Measurements from ENCODE around the gene INPP5A.

INPP5A gene

DNA sequence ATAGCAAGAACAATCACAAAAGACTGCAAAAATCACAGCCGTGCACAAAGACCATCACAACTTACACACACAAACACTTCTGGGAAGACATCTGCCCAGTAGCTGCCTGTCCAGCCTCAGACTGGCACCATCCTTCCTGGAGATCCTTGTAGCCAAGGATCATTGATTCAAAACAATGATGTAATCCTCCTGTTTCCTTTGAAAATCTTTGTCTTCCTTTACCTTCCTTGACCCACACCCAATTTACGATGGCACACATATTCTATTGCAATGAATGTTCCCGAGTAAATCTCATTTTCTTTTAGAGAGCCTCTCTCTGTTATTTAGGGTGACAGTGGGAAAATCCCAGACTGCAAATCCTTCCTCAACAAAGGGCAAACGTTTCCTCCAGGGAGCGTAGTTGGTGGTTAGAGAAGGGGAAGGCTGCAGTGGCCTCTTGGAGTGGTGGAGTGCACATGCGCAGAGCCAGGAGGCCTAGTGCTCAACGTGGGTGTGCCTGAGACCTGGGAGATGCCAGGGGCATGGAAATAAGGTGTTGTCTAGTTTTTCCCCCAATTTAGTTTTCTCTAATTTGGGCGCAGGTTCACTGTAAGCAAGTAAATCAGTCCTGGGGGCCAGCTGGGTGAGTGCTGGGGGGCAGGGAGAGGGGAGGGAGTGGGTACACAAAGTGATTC is 3.1 kb upstream of the INPP5A start:
- H3K9me3 ChIP-seq (ENCODE audit: control insufficient read depth, insufficient read depth, low read length) = no peaks in the 10 kb centered on the region
- H4K20me1 ChIP-seq (ENCODE audit: control insufficient read depth, insufficient read depth, low read depth, low read length) = no peaks in the 10 kb centered on the region
- H3K4me1 ChIP-seq (ENCODE audit: control insufficient read depth, low read length) = peaks cover 16% of the 10 kb centered on the region
- no peak overlapping the region for H3K27ac ChIP-seq (ENCODE audit: low read depth, low read length)
- no peaks in the 10 kb centered on the region for H3K36me3 ChIP-seq (ENCODE audit: control insufficient read depth, low read length)
- H3F3A ChIP-seq (ENCODE audit: control insufficient read depth, insufficient read depth) = no peaks in the 10 kb centered on the region
- H3K27me3 ChIP-seq (ENCODE audit: control insufficient read depth, low read length) = no peaks in the 10 kb centered on the region
- no peaks in the 10 kb centered on the region for H3K9me2 ChIP-seq (replicated peaks; ENCODE audit: control insufficient read depth, low read length)
- H3K4me3 ChIP-seq (ENCODE audit: low read length) = no peak overlapping the region
- no peak overlapping the region for H3K4me2 ChIP-seq (ENCODE audit: low read length)
- peaks cover 10% of the 10 kb centered on the region for H3K79me2 ChIP-seq (ENCODE audit: control insufficient read depth, low read length)
- TF ChIP-seq EZH2phosphoT487 (IDR thresholded peaks at IDR 0.05; ENCODE audit: borderline replicate concordance, low read length) (no peak), CTCF (IDR thresholded peaks at IDR 0.05; ENCODE audit: low read depth, low read length, poor library complexity, severe bottlenecking) (no peak)

DNA sequence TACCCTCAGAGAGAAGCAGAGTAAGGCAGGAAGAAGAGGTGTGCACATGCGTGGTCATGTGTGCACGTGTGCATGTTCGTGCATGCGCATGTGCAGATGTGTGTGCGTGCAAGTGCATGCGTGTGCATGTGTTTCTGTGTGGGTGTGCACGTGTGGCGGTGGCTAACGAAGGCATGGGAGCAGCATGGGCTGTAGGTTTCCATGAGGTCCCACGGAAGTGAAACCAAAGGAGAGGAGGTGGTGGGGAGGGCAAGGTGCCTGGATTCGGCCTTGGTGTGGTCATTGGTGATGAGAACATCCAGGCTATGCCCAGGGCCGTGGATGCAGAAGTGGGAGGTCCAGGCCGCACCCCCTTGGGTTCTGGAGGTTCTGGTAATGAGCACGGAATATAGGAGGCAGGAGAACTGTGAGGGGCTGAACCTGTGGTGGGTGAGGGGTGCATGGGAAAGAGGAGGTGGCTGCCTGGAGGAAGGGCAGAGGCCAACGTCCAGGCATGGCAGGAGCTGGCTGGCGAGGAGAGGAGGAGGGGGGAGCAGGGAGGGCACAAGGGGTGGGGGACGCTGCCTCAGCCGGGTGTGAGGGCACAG is 2.4 kb upstream of the INPP5A start:
- Histone ChIP-seq H3K27me3 (ENCODE audit: control insufficient read depth, low read length) (no peaks in the 10 kb centered on the region), H3K9me3 (ENCODE audit: control insufficient read depth, insufficient read depth, low read length) (no peaks in the 10 kb centered on the region), H4K20me1 (ENCODE audit: control insufficient read depth, insufficient read depth, low read depth, low read length) (no peaks in the 10 kb centered on the region), H3K79me2 (ENCODE audit: control insufficient read depth, low read length) (peaks cover 10% of the 10 kb centered on the region), H3K4me1 (ENCODE audit: control insufficient read depth, low read length) (peaks cover 22% of the 10 kb centered on the region), H3K4me3 (ENCODE audit: low read length) (no peak overlapping the region), H3K9me2 (replicated peaks; ENCODE audit: control insufficient read depth, low read length) (no peaks in the 10 kb centered on the region), H3F3A (ENCODE audit: control insufficient read depth, insufficient read depth) (no peaks in the 10 kb centered on the region), H3K4me2 (ENCODE audit: low read length) (no peak overlapping the region; the same call in 1 of the 2 replicates), H3K27ac (ENCODE audit: low read depth, low read length) (no peak overlapping the region), H3K36me3 (ENCODE audit: control insufficient read depth, low read length) (no peaks in the 10 kb centered on the region)
- TF ChIP-seq CTCF (IDR thresholded peaks at IDR 0.05; ENCODE audit: low read depth, low read length, poor library complexity, severe bottlenecking) (no peak), EZH2phosphoT487 (IDR thresholded peaks at IDR 0.05; ENCODE audit: borderline replicate concordance, low read length) (no peak)

- H3K4me2 ChIP-seq (ENCODE audit: low read length) = peak overlapping the region; percentile 68
- H3K9me2 ChIP-seq (replicated peaks; ENCODE audit: control insufficient read depth, low read length) = no peaks in the 10 kb centered on the region
- peaks cover 10% of the 10 kb centered on the region for H3K79me2 ChIP-seq (ENCODE audit: control insufficient read depth, low read length)
- no peaks in the 10 kb centered on the region for H3F3A ChIP-seq (ENCODE audit: control insufficient read depth, insufficient read depth)
- H3K4me1 ChIP-seq (ENCODE audit: control insufficient read depth, low read length) = peaks cover 28% of the 10 kb centered on the region
- no peak overlapping the region for H3K27ac ChIP-seq (ENCODE audit: low read depth, low read length)
- no peaks in the 10 kb centered on the region for H3K36me3 ChIP-seq (ENCODE audit: control insufficient read depth, low read length)
- no peak for TF ChIP-seq CTCF (IDR thresholded peaks at IDR 0.05; ENCODE audit: low read depth, low read length, poor library complexity, severe bottlenecking)
- TF ChIP-seq EZH2phosphoT487 (IDR thresholded peaks at IDR 0.05; ENCODE audit: borderline replicate concordance, low read length) = no peak
- peak overlapping the region; percentile 71 for H3K4me3 ChIP-seq (ENCODE audit: low read length)
- H4K20me1 ChIP-seq (ENCODE audit: control insufficient read depth, insufficient read depth, low read depth, low read length) = no peaks in the 10 kb centered on the region
- H3K9me3 ChIP-seq (ENCODE audit: control insufficient read depth, insufficient read depth, low read length) = no peaks in the 10 kb centered on the region
- H3K27me3 ChIP-seq (ENCODE audit: control insufficient read depth, low read length) = no peaks in the 10 kb centered on the region
Measured at GRCh38 chr10:132536241-132536876, 1.2 kb upstream of the INPP5A start.

Measured in DOHH2 (cell line).